Sigmoid colon (tissue), 7 donors: ENCODE measurements around the gene GJC1. TPM values are rescaled to one million over a fixed set of nuclear protein-coding genes. Genes with fewer than 3 reads are reported as not detected.

Experiments
- DNase-seq: peaks from one replicate; pipeline ENCODE4 v3.0.0-alpha.2; 2019
- H3K27ac ChIP-seq, 4 donors: fragments of 200-600 bp; sonication (generic); one replicate each; pipeline ENCODE4 v1.5.1; 2016 to 2019; ENCODE audit warnings: mild to moderate bottlenecking in 1 of 4
- H3K27me3 ChIP-seq, 3 donors: fragments of 200-600 bp; sonication (generic); one replicate each; pipeline ENCODE4 v1.5.1; 2019; ENCODE audit warnings: mild to moderate bottlenecking in 1 of 3
- H3K36me3 ChIP-seq, 4 donors: fragments of 200-600 bp; sonication (generic); one replicate each; pipeline ENCODE4 v1.5.1; 2016 to 2019
- H3K4me1 ChIP-seq, 4 donors: fragments of 200-600 bp; sonication (generic); one replicate each; pipeline ENCODE4 v1.5.1; 2017 to 2019
- H3K4me3 ChIP-seq, 4 donors: fragments of 200-600 bp; sonication (generic); one replicate each; pipeline ENCODE4 v1.5.1; 2017 to 2019; ENCODE audit warnings: mild to moderate bottlenecking in 2 of 4, moderate library complexity in 1 of 4
- H3K9me3 ChIP-seq, 4 donors: fragments of 200-600 bp in 3 of 4; sonication (generic) in 3 of 4; one replicate each; pipeline versions ENCODE4 v1.5.1 to v1.6.1; 2013 to 2019
- EP300 ChIP-seq, 4 donors: sonication (generic); formaldehyde crosslinking; IDR thresholded peaks; one replicate each; pipeline ENCODE4 v1.6.1; 2017; ENCODE audit warnings: antibody characterized with exemption in 4 of 4
- POLR2A ChIP-seq, 2 donors: fragments of 450-650 bp; IDR thresholded peaks; one replicate each; pipeline ENCODE4 v1.6.1; 2016; ENCODE audit warnings: antibody characterized with exemption in 2 of 2, mild to moderate bottlenecking in 2 of 2, moderate library complexity in 2 of 2
- POLR2AphosphoS5 ChIP-seq, 4 donors: sonication (generic); formaldehyde crosslinking; IDR thresholded peaks; one replicate each; pipeline ENCODE4 v1.6.1; 2017; ENCODE audit warnings: antibody characterized with exemption in 4 of 4
- WGBS, 2 donors: extraction: QIAGEN DNeasy Blood & Tissue Kit; methylation state at CpG; one replicate each; pipeline ENCODE4 v1.1.7; 2013; 5-methylcytosine and 5-hydroxymethylcytosine counted together
- intact Hi-C: fragments of 100-400 bp; cut with DNase I; formaldehyde crosslinking; loops from one replicate; pipeline ENCODE4 v1.15.1; 2023
- polyA plus RNA-seq, 3 donors: library from polyadenylated mRNA; stranded (reverse); fragments of 200-250 nt; gene quantifications; one replicate each; pipeline ENCODE4 v1.2.3, GENCODE V29; 2013
- total RNA-seq, 4 donors: library from RNA; depleted of rRNA; stranded (reverse); fragments of >200 nt; gene quantifications; one replicate each; pipeline ENCODE4 v1.1.0, GENCODE V29; 2016
- TF ChIP-seq, protein P1 (sequence below), 4 experiments: fragments of 450-650 bp in 3 of 4; fragments of 200-600 bp in 1 of 4; IDR thresholded peaks; one replicate each; pipeline ENCODE4 v1.5.1; 2016 to 2019; ENCODE audit warnings: antibody characterized with exemption in 4 of 4, mild to moderate bottlenecking in 3 of 4, moderate library complexity in 2 of 4
- donor health status: healthy with polysubstance abuse.
- donor health status: Bipolar disorder and iron deficiency.
- donor health status: healthy.

GJC1 gene
- total and polyA plus RNA-seq, 7 donors = 0.23 to 134 (median 68.0) TPM

DNA sequence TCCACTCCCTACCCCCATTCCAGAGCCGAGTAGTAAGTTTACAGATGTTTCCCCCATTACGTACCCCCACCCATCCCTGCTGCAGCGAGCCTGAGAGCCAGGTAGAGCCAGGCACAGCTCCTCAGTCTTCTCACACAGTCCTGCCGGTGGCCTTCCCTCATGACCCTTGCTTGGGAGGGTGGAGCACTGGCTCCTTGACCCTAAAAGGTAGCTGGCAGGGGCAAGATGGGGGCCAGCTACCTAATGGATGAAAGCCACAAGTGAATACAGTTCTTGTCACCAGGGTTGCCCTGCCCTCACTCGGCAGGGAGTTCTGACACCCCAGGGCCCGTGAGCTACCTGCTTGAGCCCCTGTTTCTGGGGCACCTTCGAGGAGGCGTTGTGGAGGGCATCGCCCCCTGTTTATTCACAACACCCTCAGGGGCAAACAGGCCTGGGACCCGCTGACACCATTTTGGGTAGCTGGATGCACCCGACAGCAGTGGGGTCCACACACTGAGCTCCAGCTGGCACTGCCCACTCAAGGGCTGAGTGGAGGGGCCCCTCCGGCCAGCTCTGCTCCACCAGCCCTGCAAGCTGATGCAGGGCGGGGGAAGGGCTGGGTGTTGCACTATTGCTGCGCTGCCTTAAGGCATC, 49.1 kb downstream of the GJC1 start:
- Histone ChIP-seq H3K4me3 (no peak overlapping the region), H3K4me1 (peaks cover 0 to 73% (median 57%) of the 10 kb centered on the region in 4 donors), H3K27me3 (no peaks in the 10 kb centered on the region), H3K27ac (peak overlapping the region in 3 of 4 donors; percentile 78 to 88 (median 84)), H3K9me3 (no peaks in the 10 kb centered on the region), H3K36me3 (no peaks in the 10 kb centered on the region)
- 87 to 91% methylated on average over 14 of the region's 14 CpGs for WGBS, 2 donors
- intact Hi-C loops = no loop called here
- no peak for DNase-seq
- TF ChIP-seq POLR2AphosphoS5 (IDR thresholded peaks at IDR 0.05) (no peak), EP300 (IDR thresholded peaks at IDR 0.05) (no peak)

DNA sequence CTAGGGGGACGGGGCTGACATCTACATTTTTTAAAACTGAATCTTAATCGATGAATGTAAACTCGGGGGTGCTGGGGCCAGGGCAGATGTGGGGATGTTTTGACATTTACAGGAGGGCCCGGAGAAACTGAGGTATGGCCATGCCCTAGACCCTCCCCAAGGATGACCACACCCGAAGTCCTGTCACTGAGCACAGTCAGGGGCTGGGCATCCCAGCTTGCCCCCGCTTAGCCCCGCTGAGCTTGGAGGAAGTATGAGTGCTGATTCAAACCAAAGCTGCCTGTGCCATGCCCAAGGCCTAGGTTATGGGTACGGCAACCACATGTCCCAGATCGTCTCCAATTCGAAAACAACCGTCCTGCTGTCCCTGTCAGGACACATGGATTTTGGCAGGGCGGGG, 49.9 kb downstream of the GJC1 start:
- 76 to 87% methylated on average over 12 of the region's 12 CpGs for WGBS, 2 donors
- Histone ChIP-seq H3K9me3 (no peaks in the 10 kb centered on the region), H3K27me3 (no peaks in the 10 kb centered on the region), H3K27ac (peak overlapping the region in 3 of 4 donors; percentile 78 to 88 (median 84)), H3K36me3 (no peaks in the 10 kb centered on the region), H3K4me3 (no peak overlapping the region), H3K4me1 (peaks cover 0 to 73% (median 59%) of the 10 kb centered on the region in 4 donors)
- no peak for DNase-seq
- TF ChIP-seq POLR2AphosphoS5 (IDR thresholded peaks at IDR 0.05) = no peak
- TF ChIP-seq, protein P1, sequence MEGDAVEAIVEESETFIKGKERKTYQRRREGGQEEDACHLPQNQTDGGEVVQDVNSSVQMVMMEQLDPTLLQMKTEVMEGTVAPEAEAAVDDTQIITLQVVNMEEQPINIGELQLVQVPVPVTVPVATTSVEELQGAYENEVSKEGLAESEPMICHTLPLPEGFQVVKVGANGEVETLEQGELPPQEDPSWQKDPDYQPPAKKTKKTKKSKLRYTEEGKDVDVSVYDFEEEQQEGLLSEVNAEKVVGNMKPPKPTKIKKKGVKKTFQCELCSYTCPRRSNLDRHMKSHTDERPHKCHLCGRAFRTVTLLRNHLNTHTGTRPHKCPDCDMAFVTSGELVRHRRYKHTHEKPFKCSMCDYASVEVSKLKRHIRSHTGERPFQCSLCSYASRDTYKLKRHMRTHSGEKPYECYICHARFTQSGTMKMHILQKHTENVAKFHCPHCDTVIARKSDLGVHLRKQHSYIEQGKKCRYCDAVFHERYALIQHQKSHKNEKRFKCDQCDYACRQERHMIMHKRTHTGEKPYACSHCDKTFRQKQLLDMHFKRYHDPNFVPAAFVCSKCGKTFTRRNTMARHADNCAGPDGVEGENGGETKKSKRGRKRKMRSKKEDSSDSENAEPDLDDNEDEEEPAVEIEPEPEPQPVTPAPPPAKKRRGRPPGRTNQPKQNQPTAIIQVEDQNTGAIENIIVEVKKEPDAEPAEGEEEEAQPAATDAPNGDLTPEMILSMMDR (IDR thresholded peaks at IDR 0.05) = no peak
- TF ChIP-seq EP300 (IDR thresholded peaks at IDR 0.05) = no peak
- no peak for TF ChIP-seq POLR2A (IDR thresholded peaks at IDR 0.05)
- intact Hi-C loops = no loop called here

DNA sequence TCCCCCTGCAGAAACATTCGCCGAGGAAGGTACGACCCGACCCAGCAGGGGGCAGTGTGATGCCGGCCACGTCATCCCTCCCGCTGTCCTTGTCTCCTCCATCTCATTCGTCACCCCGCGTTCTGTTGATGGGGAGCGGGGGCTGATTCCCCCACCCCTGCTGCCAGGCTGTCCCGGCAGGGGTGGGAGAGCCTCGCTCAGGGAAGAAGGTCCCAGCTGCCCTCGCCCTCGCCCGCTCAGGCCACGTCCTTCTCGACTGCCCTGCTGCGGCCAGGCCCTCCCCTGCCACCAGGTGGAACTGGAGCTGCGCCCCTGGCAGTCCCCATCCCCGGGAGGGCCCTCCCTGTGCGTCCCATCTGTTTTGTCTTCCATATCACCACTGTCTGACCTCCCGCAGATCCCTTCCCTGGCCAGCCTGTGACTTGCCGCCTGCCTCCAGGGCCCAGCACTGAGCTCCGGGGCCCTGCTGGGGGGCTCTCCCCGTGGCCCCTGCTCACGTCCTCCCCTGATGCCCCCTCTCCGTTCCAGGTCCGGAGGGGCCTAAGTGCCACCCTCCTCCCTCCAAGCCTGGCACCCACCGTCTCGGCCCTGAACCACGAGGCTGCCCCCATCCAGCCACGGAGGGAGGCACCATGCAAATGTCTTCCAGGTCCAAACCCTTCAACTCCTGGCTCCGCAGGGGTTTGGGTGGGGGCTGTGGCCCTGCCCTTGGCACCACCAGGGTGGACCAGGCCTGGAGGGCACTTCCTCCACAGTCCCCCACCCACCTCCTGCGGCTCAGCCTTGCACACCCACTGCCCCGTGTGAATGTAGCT, 50.7 kb downstream of the GJC1 start:
- peak overlapping the region in 3 of 4 donors; percentile 31 to 43 (median 40) for H3K4me3 ChIP-seq
- H3K4me1 ChIP-seq = peaks cover 0 to 80% (median 62%) of the 10 kb centered on the region in 4 donors
- 15 to 21% methylated on average over 36 of the region's 36 CpGs for WGBS, 2 donors
- DNase-seq = peak; percentile 93
- H3K27me3 ChIP-seq = no peaks in the 10 kb centered on the region
- no peaks in the 10 kb centered on the region for H3K36me3 ChIP-seq
- intact Hi-C loops = loop anchor here (1.0 to 5.0 kb wide), 3 partner anchors 25 to 85 kb away; no protein-coding TSS in a partner anchor
- TF ChIP-seq POLR2AphosphoS5 (IDR thresholded peaks at IDR 0.05) = peak; percentile 18 to 62 (median 56)
- TF ChIP-seq POLR2A (IDR thresholded peaks at IDR 0.05) = no peak
- TF ChIP-seq, protein P1 (IDR thresholded peaks at IDR 0.05) = peak; percentile 88 to 98 (median 96)
- no peak for TF ChIP-seq EP300 (IDR thresholded peaks at IDR 0.05)
- no peaks in the 10 kb centered on the region for H3K9me3 ChIP-seq
- peak overlapping the region; percentile 30 to 88 (median 81) for H3K27ac ChIP-seq

DNA sequence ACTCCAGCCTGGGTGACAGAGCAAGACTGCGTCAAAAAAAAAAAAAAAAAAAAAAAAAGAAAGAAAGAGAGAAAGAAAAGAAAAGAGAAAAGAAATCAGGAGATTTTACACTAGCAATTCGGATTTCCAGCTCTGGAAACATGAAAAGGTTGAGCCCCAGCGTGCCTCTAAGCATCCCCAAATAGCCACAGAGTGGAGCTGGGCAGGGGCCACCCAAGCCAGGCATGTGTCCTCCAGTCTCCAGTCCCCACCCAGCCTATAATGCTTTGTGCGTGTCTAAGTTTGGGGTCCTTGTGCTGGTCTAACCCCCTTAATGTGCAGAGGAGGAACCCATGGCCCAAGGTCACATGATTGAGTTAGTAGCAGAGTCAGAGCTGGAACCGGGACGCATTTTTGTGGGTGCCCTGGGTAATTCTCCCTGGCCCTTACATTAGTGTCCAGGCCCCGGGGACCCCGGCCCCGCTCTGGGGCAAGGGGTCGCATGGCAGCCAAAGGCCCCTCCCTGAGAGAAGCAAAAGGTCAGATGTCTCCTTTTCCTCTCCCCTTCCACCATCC, 51.4 kb downstream of the GJC1 start:
- DNase-seq = no peak
- Histone ChIP-seq H3K9me3 (no peaks in the 10 kb centered on the region), H3K4me3 (peak overlapping the region in 3 of 4 donors; percentile 31 to 43 (median 40)), H3K27me3 (no peaks in the 10 kb centered on the region), H3K27ac (peak overlapping the region in 3 of 4 donors; percentile 78 to 88 (median 84)), H3K36me3 (no peaks in the 10 kb centered on the region), H3K4me1 (peaks cover 0 to 85% (median 62%) of the 10 kb centered on the region in 4 donors)
- intact Hi-C loops = loop anchor here (1.0 to 5.0 kb wide), 3 partner anchors 26 to 86 kb away; no protein-coding TSS in a partner anchor
- WGBS, 2 donors = 18 to 33% methylated on average over 10 of the region's 10 CpGs
- TF ChIP-seq, protein P1 (IDR thresholded peaks at IDR 0.05) = no peak
